Hematopoietic multipotent progenitor cell treated with erythropoietin and hydrocortisone succinate and interleukin-3 and kit ligand, for 4 days (in vitro differentiated cells): Measurements from ENCODE around the gene ARHGEF16.

Experiments used
- DNase-seq: peaks from one replicate; pipeline ENCODE4 v3.0.0-alpha.2; 2015

ARHGEF16 gene

GRCh38 chr1:3483801-3484444, 29.5 kb downstream of the ARHGEF16 start:
- DNase-seq: peak; percentile 53

- DNase-seq: no peak
These were observed 30.6 kb downstream of the ARHGEF16 start for GRCh38 chr1:3485016-3485415.

- no peak for DNase-seq
These were observed 34.0 kb downstream of the ARHGEF16 start for GRCh38 chr1:3488432-3488831.

- no peak for DNase-seq
These were observed 35.7 kb downstream of the ARHGEF16 start for GRCh38 chr1:3490046-3490745.

GRCh38 chr1:3491291-3492246, 37.1 kb downstream of the ARHGEF16 start:
- peak; percentile 83 for DNase-seq

GRCh38 chr1:3492545-3493246, 38.2 kb downstream of the ARHGEF16 start:
- no peak for DNase-seq

GRCh38 chr1:3494321-3495308, 40.1 kb downstream of the ARHGEF16 start:
- DNase-seq: no peak

GRCh38 chr1:3495776-3496745, 41.6 kb downstream of the ARHGEF16 start:
- DNase-seq: no peak

GRCh38 chr1:3496916-3497315, 42.5 kb downstream of the ARHGEF16 start:
- DNase-seq: no peak

- DNase-seq: no peak
These were observed 43.1 kb downstream of the ARHGEF16 start for GRCh38 chr1:3497521-3497920.

- no peak for DNase-seq
These were observed 43.9 kb downstream of the ARHGEF16 start for GRCh38 chr1:3498246-3498930.

- no peak for DNase-seq
These were observed 44.5 kb downstream of the ARHGEF16 start for GRCh38 chr1:3498986-3499385.

- DNase-seq: no peak
These were observed 45.1 kb downstream of the ARHGEF16 start for GRCh38 chr1:3499611-3500010.

- DNase-seq: no peak
These were observed 45.9 kb downstream of the ARHGEF16 start for GRCh38 chr1:3500265-3500835.

- DNase-seq: no peak
These were observed 47.0 kb downstream of the ARHGEF16 start for GRCh38 chr1:3501437-3501836.

GRCh38 chr1:3501856-3502640, 47.6 kb downstream of the ARHGEF16 start:
- DNase-seq: peak; percentile 62

- no peak for DNase-seq
These were observed 48.4 kb downstream of the ARHGEF16 start for GRCh38 chr1:3502641-3503524.

GRCh38 chr1:3503525-3503886, 49.0 kb downstream of the ARHGEF16 start:
- no peak for DNase-seq
